OCI-LY3 (cell line): ENCODE results near the gene ABTB2.

Source experiments
- H2AFZ ChIP-seq: fragments of 200-600, 300-600 bp; shearing (Covaris generic); 2 replicates; pipeline ENCODE4 v1.6.0; 2014; ENCODE audit warnings: antibody characterized with exemption, low read depth, low read length
- H3K27ac ChIP-seq: fragments of 200-600, 300-600 bp; sonication (generic); 2 replicates; pipeline ENCODE4 v1.5.1; 2014; ENCODE audit warnings: mild to moderate bottlenecking, low read length, moderate library complexity, mixed read lengths
- H3K27me3 ChIP-seq: fragments of 200-600, 300-600 bp; sonication (generic); 2 replicates; pipeline ENCODE4 v1.6.1; 2014; ENCODE audit warnings: low read depth, low read length, mixed read lengths
- H3K36me3 ChIP-seq: fragments of 200-600, 300-600 bp; sonication (generic); replicated peaks from 2 replicates; pipeline ENCODE3; 2014; ENCODE audit warnings: low read depth, low read length, mixed read lengths
- H3K4me1 ChIP-seq: fragments of 300-600, 200-600 bp; sonication (generic); 2 replicates; pipeline ENCODE4 v1.6.1; 2014; ENCODE audit warnings: low read length, mixed read lengths
- H3K4me2 ChIP-seq: fragments of 200-600, 300-600 bp; sonication (generic); 2 replicates; pipeline ENCODE4 v1.6.1; 2014; ENCODE audit warnings: low read length, mixed read lengths
- H3K4me3 ChIP-seq: fragments of 300-600, 200-600 bp; sonication (generic); 2 replicates; pipeline ENCODE4 v1.5.1; 2014; ENCODE audit warnings: antibody characterized with exemption, mild to moderate bottlenecking, low read length, moderate library complexity
- H3K79me2 ChIP-seq: fragments of 300-600, 200-600 bp; shearing (Covaris generic); 2 replicates; pipeline ENCODE4 v1.6.1; 2014; ENCODE audit warnings: mild to moderate bottlenecking, low read length, mixed read lengths
- H3K9ac ChIP-seq: fragments of 300-600, 200-600 bp; shearing (Covaris generic); 2 replicates; pipeline ENCODE4 v1.6.0; 2014; ENCODE audit warnings: mild to moderate bottlenecking, low read length, moderate library complexity
- H3K9me3 ChIP-seq: fragments of 200-600, 300-600 bp; shearing (Covaris generic); 2 replicates; pipeline ENCODE4 v1.6.1; 2014; ENCODE audit warnings: low read length, mixed read lengths; ENCODE audit not compliant: insufficient read depth
- H4K20me1 ChIP-seq: fragments of 200-600, 300-600 bp; sonication (generic); 2 replicates; pipeline ENCODE4 v1.6.1; 2016; ENCODE audit warnings: low read length, mixed read lengths; ENCODE audit not compliant: insufficient read depth
- CTCF ChIP-seq: fragments of 200-600, 300-600 bp; sonication (generic); IDR thresholded peaks from 2 replicates; pipeline ENCODE4 v1.5.1; 2014; ENCODE audit warnings: antibody characterized with exemption, low read length, low read depth
- EZH2phosphoT487 ChIP-seq: fragments of 200-600 bp; shearing (Covaris generic); IDR thresholded peaks from 2 replicates; pipeline ENCODE4 v1.6.1; 2018; ENCODE audit warnings: antibody characterized with exemption, mixed run types, low read depth

Gene ABTB2

GRCh38 chr11:34305780-34306179 is 52.0 kb downstream of the ABTB2 start:
- Histone ChIP-seq H3K4me3 (no peak overlapping the region), H2AFZ (no peak overlapping the region), H3K4me1 (peaks cover 6% of the 10 kb centered on the region), H3K9ac (no peak overlapping the region), H3K27ac (no peak overlapping the region), H3K27me3 (no peaks in the 10 kb centered on the region), H3K79me2 (peaks cover 30% of the 10 kb centered on the region; the same call in 1 of the 2 replicates), H3K4me2 (no peak overlapping the region), H3K9me3 (no peaks in the 10 kb centered on the region), H4K20me1 (no peaks in the 10 kb centered on the region), H3K36me3 (no peaks in the 10 kb centered on the region)
- TF ChIP-seq EZH2phosphoT487 (no peak), CTCF (no peak)

- Histone ChIP-seq H3K36me3 (no peaks in the 10 kb centered on the region), H3K9me3 (no peaks in the 10 kb centered on the region), H2AFZ (no peak overlapping the region), H3K27ac (no peak overlapping the region), H3K4me3 (no peak overlapping the region), H3K9ac (no peak overlapping the region), H4K20me1 (no peaks in the 10 kb centered on the region), H3K4me2 (no peak overlapping the region), H3K4me1 (peaks cover 11% of the 10 kb centered on the region), H3K79me2 (peaks cover 33% of the 10 kb centered on the region; the same call in 1 of the 2 replicates), H3K27me3 (no peaks in the 10 kb centered on the region)
- TF ChIP-seq EZH2phosphoT487 (no peak), CTCF (no peak)
These were observed 52.6 kb downstream of the ABTB2 start for GRCh38 chr11:34305193-34305592.

GRCh38 chr11:34303028-34303570 is 54.7 kb downstream of the ABTB2 start:
- H3K4me1 ChIP-seq = peaks cover 11% of the 10 kb centered on the region
- no peak overlapping the region for H3K27ac ChIP-seq
- H3K79me2 ChIP-seq = peaks cover 41% of the 10 kb centered on the region; the same call in 1 of the 2 replicates
- H3K27me3 ChIP-seq = no peaks in the 10 kb centered on the region
- H3K4me3 ChIP-seq = no peak overlapping the region
- H2AFZ ChIP-seq = no peak overlapping the region
- no peaks in the 10 kb centered on the region for H3K36me3 ChIP-seq
- H4K20me1 ChIP-seq = no peaks in the 10 kb centered on the region
- no peaks in the 10 kb centered on the region for H3K9me3 ChIP-seq
- TF ChIP-seq CTCF (no peak), EZH2phosphoT487 (no peak)
- H3K4me2 ChIP-seq = no peak overlapping the region
- no peak overlapping the region for H3K9ac ChIP-seq

GRCh38 chr11:34302046-34302921 is 55.5 kb downstream of the ABTB2 start:
- Histone ChIP-seq H3K4me2 (no peak overlapping the region), H3K27ac (no peak overlapping the region), H3K36me3 (no peaks in the 10 kb centered on the region), H3K4me1 (peaks cover 11% of the 10 kb centered on the region), H3K9me3 (no peaks in the 10 kb centered on the region), H3K4me3 (no peak overlapping the region), H3K27me3 (no peaks in the 10 kb centered on the region), H2AFZ (no peak overlapping the region), H4K20me1 (no peaks in the 10 kb centered on the region), H3K9ac (no peak overlapping the region), H3K79me2 (peaks cover 36% of the 10 kb centered on the region; the same call in 1 of the 2 replicates)
- TF ChIP-seq CTCF = no peak
- no peak for TF ChIP-seq EZH2phosphoT487
